HepG2 (cell line): ENCODE measurements around the gene CROT. TPM values are rescaled to one million over a fixed set of nuclear protein-coding genes. Genes with fewer than 3 reads are reported as not detected.

ENCODE experiments used
- BHLHE40 ChIP-seq: IDR thresholded peaks from 2 replicates; pipeline ENCODE4 v1.6.1; 2011; ENCODE audit warnings: low read length, improper control_type of control experiment
- BRCA1 ChIP-seq: sonication (generic); formaldehyde crosslinking; IDR thresholded peaks from 2 replicates; pipeline ENCODE4 v1.4.0; 2020; ENCODE audit warnings: missing genetic modification reagents
- MIER3 ChIP-seq: IDR thresholded peaks from 2 replicates; pipeline ENCODE4 v1.6.1; 2016; ENCODE audit warnings: missing compliant biosample characterization, borderline replicate concordance
- PAX8 ChIP-seq: sonication (generic); formaldehyde crosslinking; IDR thresholded peaks from 2 replicates; pipeline ENCODE4 v1.8.0; 2022; ENCODE audit warnings: mild to moderate bottlenecking, missing genetic modification reagents, borderline replicate concordance
- RAD21 ChIP-seq: fragments of 450-650 bp; formaldehyde crosslinking; IDR thresholded peaks from 2 replicates; pipeline ENCODE4 v1.5.0; 2020; ENCODE audit warnings: mild to moderate bottlenecking
- SP1 ChIP-seq, 2 experiments: fragments of 450-650 bp in 1 of 2; sonication (generic) in 1 of 2; formaldehyde crosslinking in 1 of 2; IDR thresholded peaks; 2 replicates each; pipeline versions ENCODE4 v1.4.0 to v1.6.1; 2016 to 2020; ENCODE audit warnings: missing genetic modification reagents in 1 of 2
- THAP7 ChIP-seq: sonication (generic); formaldehyde crosslinking; IDR thresholded peaks from 2 replicates; pipeline ENCODE4 v1.8.1; 2023; ENCODE audit warnings: mild to moderate bottlenecking, missing genetic modification reagents
- ZBTB1 ChIP-seq: sonication (generic); formaldehyde crosslinking; IDR thresholded peaks from 2 replicates; pipeline ENCODE4 v1.4.0; 2020; ENCODE audit warnings: missing genetic modification reagents, borderline replicate concordance
- ZFY ChIP-seq: sonication (generic); formaldehyde crosslinking; IDR thresholded peaks from 2 replicates; pipeline ENCODE4 v1.4.0; 2020; ENCODE audit warnings: missing genetic modification reagents
- ZKSCAN5 ChIP-seq: sonication (generic); formaldehyde crosslinking; IDR thresholded peaks from 2 replicates; pipeline ENCODE4 v1.5.1; 2020; ENCODE audit warnings: mild to moderate bottlenecking, missing genetic modification reagents
- ZNF407 ChIP-seq: sonication (generic); formaldehyde crosslinking; IDR thresholded peaks from one replicate; pipeline ENCODE4 v1.5.1; 2020; ENCODE audit warnings: mild to moderate bottlenecking, missing genetic modification reagents; ENCODE audit errors: not compliant biosample characterization
- ZNF558 ChIP-seq: sonication (generic); formaldehyde crosslinking; IDR thresholded peaks from 2 replicates; pipeline ENCODE4 v1.9.0; 2022; ENCODE audit warnings: mild to moderate bottlenecking, missing genetic modification reagents, borderline replicate concordance
- ZNF646 ChIP-seq: sonication (generic); formaldehyde crosslinking; IDR thresholded peaks from 2 replicates; pipeline ENCODE4 v1.9.0; 2021; ENCODE audit warnings: mild to moderate bottlenecking, missing genetic modification reagents
- polyA plus RNA-seq, 8 experiments: library from polyadenylated mRNA; depleted of rRNA in 3 of 8; stranded (reverse) in 7 of 8; unstranded in 1 of 8; fragments of >200 nt; fragmentation: Illumina TruSeq in 4 of 8; extraction: Trizol in 4 of 8; gene quantifications; 2 replicates each; pipeline versions ENCODE4 v1.2.1 to v1.2.3, GENCODE V29; 2011 to 2016; ENCODE audit warnings: low read depth in 4 of 8, missing spikeins in 1 of 8, mixed read lengths in 1 of 8; ENCODE audit not compliant: insufficient read depth in 1 of 8
- total RNA-seq, 5 experiments: library from RNA; depleted of rRNA; stranded (reverse); fragments of >200 nt; fragmentation: Illumina TruSeq; extraction: Trizol; gene quantifications; 2 replicates each; pipeline ENCODE4 v1.2.3, GENCODE V29; 2016; ENCODE audit warnings: low read depth in 1 of 5

Gene CROT
- total and polyA plus RNA-seq, 2 of the 13 experiments (the other 11 are each of a cell fraction or from before 2014, with no cell fraction given) = 5.0 to 13.7 TPM

- TF ChIP-seq ZNF646 (CRISPR knock-in tag) (no peak), BRCA1 (CRISPR knock-in tag) (no peak), SP1 (IDR thresholded peaks at IDR 0.05) (no peak), SP1 (CRISPR knock-in tag; IDR thresholded peaks at IDR 0.05) (peak; percentile 87), BHLHE40 (no peak), ZNF558 (CRISPR knock-in tag) (no peak; the same call in 1 of the 2 replicates), ZKSCAN5 (CRISPR knock-in tag) (peak; percentile 56; the same call in 1 of the 2 replicates), THAP7 (CRISPR knock-in tag) (0 out of 2 replicates have a peak, but pooled peaks have one; percentile 76), RAD21 (CRISPR knock-in tag) (no peak; the same call in 1 of the 2 replicates), MIER3 (no peak), ZFY (CRISPR knock-in tag) (peak; percentile 91), ZNF407 (CRISPR knock-in tag) (peak; percentile 80), PAX8 (CRISPR knock-in tag) (0 out of 2 replicates have a peak, but pooled peaks have one; percentile 58), ZBTB1 (CRISPR knock-in tag) (peak; percentile 93; the same call in 1 of the 2 replicates)
Measured at GRCh38 chr7:87345166-87345927, at the start of gene CROT (continued).
